ENCODE results near the gene IYD. TPM values are rescaled to one million over a fixed set of nuclear protein-coding genes. Genes with fewer than 3 reads are reported as not detected.
"Not testable (repeated sequence)": the region's sequence is repeated elsewhere in the genome, so short reads cannot be mapped to it uniquely, and the experiment has no call there.

IYD gene
- total RNA-seq, 1 experiment from 2014 or later = not detected

- Histone ChIP-seq H3K27me3 (ENCODE audit: insufficient read depth, low read length) (no peaks in the 10 kb centered on the region), H2BK120ac (ENCODE audit: low read depth, low read length, poor library complexity, severe bottlenecking) (no peak overlapping the region), H3K27ac (ENCODE audit: insufficient read length, low read depth, low read length) (no peak overlapping the region), H3K23ac (ENCODE audit: insufficient read length, low read depth, low read length) (no peak overlapping the region), H4K20me1 (ENCODE audit: control insufficient read depth, insufficient read depth, insufficient read length) (no peaks in the 10 kb centered on the region), H3K56ac (ENCODE audit: insufficient read length, low read depth, low read length) (no peak overlapping the region), H3K79me1 (ENCODE audit: insufficient read depth, low read depth, low read length, poor library complexity, severe bottlenecking) (no peaks in the 10 kb centered on the region), H3K9ac (ENCODE audit: extremely low read depth, insufficient read length, low read length) (no peak overlapping the region), H2BK12ac (ENCODE audit: insufficient read length, low read depth, low read length) (no peak overlapping the region), H3K4ac (ENCODE audit: low read depth, low read length) (no peak overlapping the region), H2AFZ (ENCODE audit: low read length) (no peak overlapping the region), H4K5ac (ENCODE audit: insufficient read length, low read depth, low read length) (no peak overlapping the region), H3K79me2 (ENCODE audit: insufficient read depth, low read length) (no peaks in the 10 kb centered on the region), H3K9me3 (ENCODE audit: control insufficient read depth, low read depth, low read length) (no peaks in the 10 kb centered on the region), H4K91ac (ENCODE audit: insufficient read length, low read depth, low read length) (no peak overlapping the region), H2BK20ac (ENCODE audit: low read depth, low read length, poor library complexity, severe bottlenecking) (no peak overlapping the region), H3K14ac (ENCODE audit: insufficient read depth, low read length) (no peak overlapping the region), H3K18ac (ENCODE audit: insufficient read length, low read depth, low read length) (no peak overlapping the region), H3K4me2 (ENCODE audit: insufficient read depth, insufficient read length, low read length) (no peak overlapping the region), H3K23me2 (ENCODE audit: insufficient read length, low read depth, low read length, poor library complexity, severe bottlenecking) (no peaks in the 10 kb centered on the region), H2BK15ac (ENCODE audit: low read depth, low read length) (no peak overlapping the region), H2BK5ac (ENCODE audit: insufficient read length, low read length) (no peak overlapping the region), H2AK5ac (ENCODE audit: insufficient read length, low read length) (no peak overlapping the region), H3T11ph (ENCODE audit: low read length) (no peak overlapping the region), H3K4me1 (ENCODE audit: insufficient read depth, low read length) (no peaks in the 10 kb centered on the region), H4K8ac (replicated peaks; ENCODE audit: insufficient read length, low read depth, low read length) (no peak overlapping the region)
- TF ChIP-seq, protein P1, sequence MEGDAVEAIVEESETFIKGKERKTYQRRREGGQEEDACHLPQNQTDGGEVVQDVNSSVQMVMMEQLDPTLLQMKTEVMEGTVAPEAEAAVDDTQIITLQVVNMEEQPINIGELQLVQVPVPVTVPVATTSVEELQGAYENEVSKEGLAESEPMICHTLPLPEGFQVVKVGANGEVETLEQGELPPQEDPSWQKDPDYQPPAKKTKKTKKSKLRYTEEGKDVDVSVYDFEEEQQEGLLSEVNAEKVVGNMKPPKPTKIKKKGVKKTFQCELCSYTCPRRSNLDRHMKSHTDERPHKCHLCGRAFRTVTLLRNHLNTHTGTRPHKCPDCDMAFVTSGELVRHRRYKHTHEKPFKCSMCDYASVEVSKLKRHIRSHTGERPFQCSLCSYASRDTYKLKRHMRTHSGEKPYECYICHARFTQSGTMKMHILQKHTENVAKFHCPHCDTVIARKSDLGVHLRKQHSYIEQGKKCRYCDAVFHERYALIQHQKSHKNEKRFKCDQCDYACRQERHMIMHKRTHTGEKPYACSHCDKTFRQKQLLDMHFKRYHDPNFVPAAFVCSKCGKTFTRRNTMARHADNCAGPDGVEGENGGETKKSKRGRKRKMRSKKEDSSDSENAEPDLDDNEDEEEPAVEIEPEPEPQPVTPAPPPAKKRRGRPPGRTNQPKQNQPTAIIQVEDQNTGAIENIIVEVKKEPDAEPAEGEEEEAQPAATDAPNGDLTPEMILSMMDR (conservative IDR thresholded peaks at IDR 0.05) = no peak
- H3K4me3 Mint-ChIP-seq = no peak overlapping the region
- no peaks in the 10 kb centered on the region; a peak in 1 of 7 replicates for H3K36me3 Mint-ChIP-seq (ENCODE audit: insufficient read depth in 1 of 3, low read depth in 3 of 3)
- peaks cover 10 to 12% of the 10 kb centered on the region in 2 experiments for H3K4me1 Mint-ChIP-seq
- no peak overlapping the region for H3K27ac Mint-ChIP-seq
- no peaks in the 10 kb centered on the region for H3K27me3 Mint-ChIP-seq (ENCODE audit: low read depth)
- no peaks in the 10 kb centered on the region; a peak in 1 of 5 replicates for H3K9me3 Mint-ChIP-seq
- DNase-seq = no peak
- WGBS (ENCODE audit: extremely low coverage, insufficient read length, low lambda C conversion rate) = no CpG with 5 or more reads among the region's 1 CpG
Measured at GRCh38 chr6:150448221-150448620, 79.4 kb downstream of the IYD start.

DNA sequence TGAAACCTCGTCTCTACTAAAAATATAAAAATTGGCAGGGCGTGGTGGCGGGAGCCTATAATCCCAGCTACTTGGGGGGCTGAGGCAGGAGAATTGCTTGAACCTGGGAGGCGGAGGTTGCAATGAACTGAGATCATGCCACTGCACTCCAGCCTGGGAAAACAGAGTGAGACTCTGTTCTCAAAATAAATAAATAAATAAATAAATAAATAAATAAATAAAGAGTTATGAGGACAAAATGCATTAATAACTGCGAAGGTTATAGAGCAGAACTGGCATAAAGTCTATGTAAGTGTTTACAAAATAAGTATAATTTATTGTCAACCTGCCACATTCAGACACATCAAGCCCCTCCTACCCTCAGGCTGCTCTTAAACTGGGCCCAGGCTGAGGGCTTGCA, 80.2 kb downstream of the IYD start:
- H2AK5ac ChIP-seq (ENCODE audit: insufficient read length, low read length); H3K36me3 Mint-ChIP-seq (ENCODE audit: insufficient read depth in 1 of 3, low read depth in 3 of 3); H3K27ac Mint-ChIP-seq; DNase-seq; H2BK20ac ChIP-seq (ENCODE audit: low read depth, low read length, poor library complexity, severe bottlenecking); H3K14ac ChIP-seq (ENCODE audit: insufficient read depth, low read length); H3K9me3 ChIP-seq (ENCODE audit: control insufficient read depth, low read depth, low read length); H3K4me2 ChIP-seq (ENCODE audit: insufficient read depth, insufficient read length, low read length); H4K5ac ChIP-seq (ENCODE audit: insufficient read length, low read depth, low read length); H4K8ac ChIP-seq (replicated peaks; ENCODE audit: insufficient read length, low read depth, low read length); H3K18ac ChIP-seq (ENCODE audit: insufficient read length, low read depth, low read length); H4K20me1 ChIP-seq (ENCODE audit: control insufficient read depth, insufficient read depth, insufficient read length); H3K9me3 Mint-ChIP-seq; H2BK120ac ChIP-seq (ENCODE audit: low read depth, low read length, poor library complexity, severe bottlenecking); H4K91ac ChIP-seq (ENCODE audit: insufficient read length, low read depth, low read length); H2BK15ac ChIP-seq (ENCODE audit: low read depth, low read length); H3K56ac ChIP-seq (ENCODE audit: insufficient read length, low read depth, low read length); H3K23ac ChIP-seq (ENCODE audit: insufficient read length, low read depth, low read length); H2AFZ ChIP-seq (ENCODE audit: low read length); H2BK12ac ChIP-seq (ENCODE audit: insufficient read length, low read depth, low read length); H3K27ac ChIP-seq (ENCODE audit: insufficient read length, low read depth, low read length); H3T11ph ChIP-seq (ENCODE audit: low read length); H2BK5ac ChIP-seq (ENCODE audit: insufficient read length, low read length); H3K4ac ChIP-seq (ENCODE audit: low read depth, low read length); H3K9ac ChIP-seq (ENCODE audit: extremely low read depth, insufficient read length, low read length); H3K4me3 Mint-ChIP-seq; H3K79me2 ChIP-seq (ENCODE audit: insufficient read depth, low read length); H3K27me3 Mint-ChIP-seq (ENCODE audit: low read depth); H3K4me1 ChIP-seq (ENCODE audit: insufficient read depth, low read length); H3K23me2 ChIP-seq (ENCODE audit: insufficient read length, low read depth, low read length, poor library complexity, severe bottlenecking); H3K79me1 ChIP-seq (ENCODE audit: insufficient read depth, low read depth, low read length, poor library complexity, severe bottlenecking); H3K27me3 ChIP-seq (ENCODE audit: insufficient read depth, low read length): not testable (repeated sequence)
- H3K4me1 Mint-ChIP-seq = peaks cover 12 to 18% of the 10 kb centered on the region in 2 experiments
- WGBS (ENCODE audit: extremely low coverage, insufficient read length, low lambda C conversion rate) = no CpG with 5 or more reads among the region's 5 CpGs
